ENCODE data around the gene ARMH3. TPM values are rescaled to one million over a fixed set of nuclear protein-coding genes. Genes with fewer than 3 reads are reported as not detected.

The ARMH3 gene
- total RNA-seq, 1 experiment from 2014 or later: 12.8 TPM

GRCh38 chr10:101875068-101875688 lies 180.8 kb downstream of the ARMH3 start:
- TF ChIP-seq EZH2 (IDR thresholded peaks at IDR 0.05; ENCODE audit: low read depth): no peak
- TF ChIP-seq CTCF (conservative IDR thresholded peaks at IDR 0.05): no peak
- ChIA-PET CTCF (no interaction called here), POLR2A (ENCODE audit: unreplicated experiment) (no interaction called here)

DNA sequence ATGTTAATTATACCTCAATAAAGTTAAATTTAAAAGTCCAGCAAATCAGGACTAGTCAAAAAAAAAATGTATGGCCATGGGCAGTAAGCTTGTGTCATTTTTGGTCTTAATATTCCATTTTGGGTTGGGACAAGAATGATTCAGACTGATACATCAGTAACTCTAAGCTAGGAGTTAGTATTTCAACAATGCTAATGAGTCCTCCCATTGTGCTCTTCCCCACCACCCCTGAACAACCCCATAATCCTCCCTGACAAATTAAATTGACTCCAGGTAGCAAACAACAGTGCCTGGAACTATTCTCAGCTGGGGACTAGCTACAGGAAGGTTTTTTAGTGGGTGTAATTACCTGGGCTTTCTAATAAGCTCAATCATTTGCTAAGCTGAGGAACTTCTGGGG lies 181.7 kb downstream of the ARMH3 start:
- no peaks in the 10 kb centered on the region for H3K9me3 ChIP-seq (ENCODE audit: insufficient read depth, low read depth)
- BruUV-seq (replicated peaks): no TSS peak
- no peaks in the 10 kb centered on the region for H3F3A ChIP-seq (ENCODE audit: insufficient read depth, low read depth)
- CTCF ChIA-PET: no interaction called here
- no peaks in the 10 kb centered on the region for H3K36me3 ChIP-seq (ENCODE audit: low read depth)
- no peaks in the 10 kb centered on the region for H3K9me2 ChIP-seq (ENCODE audit: insufficient read depth)
- no peak overlapping the region for H2AFZ ChIP-seq
- H3K4me3 ChIP-seq: no peak overlapping the region
- TF ChIP-seq CTCF (conservative IDR thresholded peaks at IDR 0.05): no peak
- no peak for TF ChIP-seq EZH2 (IDR thresholded peaks at IDR 0.05; ENCODE audit: low read depth)
- H3K79me2 ChIP-seq (ENCODE audit: low read depth): no peaks in the 10 kb centered on the region
- H4K20me1 ChIP-seq (ENCODE audit: insufficient read depth): no peaks in the 10 kb centered on the region
- no peak for DNase-seq
- POLR2A ChIA-PET (ENCODE audit: unreplicated experiment): no interaction called here
- H3K4me1 ChIP-seq (replicated peaks; ENCODE audit: insufficient read depth): peaks cover 5% of the 10 kb centered on the region; the same call in 1 of the 2 replicates
- H3K4me2 ChIP-seq: no peak overlapping the region
- no peaks in the 10 kb centered on the region for H3K27me3 ChIP-seq (ENCODE audit: insufficient read depth, low read depth)
- intact Hi-C loops (cut with micrococcal nuclease; ENCODE audit: unreplicated experiment): no loop called here
- no peak overlapping the region for H3K27ac ChIP-seq

More at GRCh38 chr10:101875068-101875688, 180.8 kb downstream of the ARMH3 start:
- H3K9me3 ChIP-seq (ENCODE audit: insufficient read depth, low read depth): no peaks in the 10 kb centered on the region
- no TSS peak for BruUV-seq (replicated peaks)
- DNase-seq: no peak
- H3K9me2 ChIP-seq (ENCODE audit: insufficient read depth): no peaks in the 10 kb centered on the region
- no peak overlapping the region for H3K4me2 ChIP-seq
- peaks cover 14% of the 10 kb centered on the region; the same call in 1 of the 2 replicates for H3K4me1 ChIP-seq (replicated peaks; ENCODE audit: insufficient read depth)
- no peak overlapping the region for H2AFZ ChIP-seq
- H3K4me3 ChIP-seq: no peak overlapping the region
- H3F3A ChIP-seq (ENCODE audit: insufficient read depth, low read depth): no peaks in the 10 kb centered on the region
- intact Hi-C loops (cut with micrococcal nuclease; ENCODE audit: unreplicated experiment): no loop called here
- no peak overlapping the region for H3K27ac ChIP-seq
- no peaks in the 10 kb centered on the region for H3K36me3 ChIP-seq (ENCODE audit: low read depth)
- H3K27me3 ChIP-seq (ENCODE audit: insufficient read depth, low read depth): no peaks in the 10 kb centered on the region
- no peaks in the 10 kb centered on the region for H3K79me2 ChIP-seq (ENCODE audit: low read depth)
- no peaks in the 10 kb centered on the region for H4K20me1 ChIP-seq (ENCODE audit: insufficient read depth)

DNA sequence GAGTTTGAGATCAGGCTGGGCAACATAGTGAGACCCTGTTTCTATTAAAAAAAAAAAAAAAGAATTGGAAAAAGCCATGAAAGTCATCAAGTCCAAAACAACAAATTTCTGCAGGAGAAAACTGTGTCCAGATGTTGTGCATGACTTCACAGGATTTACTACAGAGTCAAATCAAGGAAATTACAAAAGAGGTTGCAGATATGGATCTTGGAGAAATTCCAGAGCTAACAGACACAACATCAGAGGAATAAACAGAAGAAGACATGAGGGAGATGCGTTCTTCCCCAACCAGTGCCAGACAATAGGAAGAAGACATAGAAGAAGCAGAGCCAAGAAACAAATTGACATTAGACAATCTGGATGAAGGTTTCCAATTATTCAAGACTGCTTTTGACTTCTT lies 188.0 kb downstream of the ARMH3 start:
- Histone ChIP-seq H3K4me3 (no peak overlapping the region), H3K4me2 (no peak overlapping the region), H2AFZ (no peak overlapping the region), H3K79me2 (ENCODE audit: low read depth) (no peaks in the 10 kb centered on the region), H3F3A (ENCODE audit: insufficient read depth, low read depth) (no peaks in the 10 kb centered on the region), H3K9me2 (ENCODE audit: insufficient read depth) (no peaks in the 10 kb centered on the region), H3K27ac (no peak overlapping the region), H3K4me1 (replicated peaks; ENCODE audit: insufficient read depth) (no peaks in the 10 kb centered on the region), H3K36me3 (ENCODE audit: low read depth) (no peaks in the 10 kb centered on the region), H4K20me1 (ENCODE audit: insufficient read depth) (no peaks in the 10 kb centered on the region), H3K9me3 (ENCODE audit: insufficient read depth, low read depth) (no peaks in the 10 kb centered on the region), H3K27me3 (ENCODE audit: insufficient read depth, low read depth) (no peaks in the 10 kb centered on the region)
- TF ChIP-seq CTCF (conservative IDR thresholded peaks at IDR 0.05) (no peak), EZH2 (IDR thresholded peaks at IDR 0.05; ENCODE audit: low read depth) (no peak)
- intact Hi-C loops (cut with micrococcal nuclease; ENCODE audit: unreplicated experiment): no loop called here
- ChIA-PET CTCF (no interaction called here), POLR2A (ENCODE audit: unreplicated experiment) (no interaction called here)
- no TSS peak for BruUV-seq (replicated peaks)
- no peak for DNase-seq

Data from PC-9 (cell line).